Lung microvascular endothelial cell (primary cell): ENCODE data around the gene PLCH2. TPM values are rescaled to one million over a fixed set of nuclear protein-coding genes. Genes with fewer than 3 reads are reported as not detected.

Experiments used
- DNase-seq, 2 donors: peaks; one replicate each; pipeline versions ENCODE4 v3.0.0 to v3.0.0-alpha.2; 2010; ENCODE audit warnings: low read depth in 2 of 2
- total RNA-seq: library from RNA; depleted of rRNA; stranded (reverse); fragments of >200 nt; gene quantifications from 2 replicates; pipeline ENCODE4 v1.2.1, GENCODE V29; 2014

PLCH2 gene
- total RNA-seq, 1 donor from 2014 or later = under 0.01 TPM

DNA sequence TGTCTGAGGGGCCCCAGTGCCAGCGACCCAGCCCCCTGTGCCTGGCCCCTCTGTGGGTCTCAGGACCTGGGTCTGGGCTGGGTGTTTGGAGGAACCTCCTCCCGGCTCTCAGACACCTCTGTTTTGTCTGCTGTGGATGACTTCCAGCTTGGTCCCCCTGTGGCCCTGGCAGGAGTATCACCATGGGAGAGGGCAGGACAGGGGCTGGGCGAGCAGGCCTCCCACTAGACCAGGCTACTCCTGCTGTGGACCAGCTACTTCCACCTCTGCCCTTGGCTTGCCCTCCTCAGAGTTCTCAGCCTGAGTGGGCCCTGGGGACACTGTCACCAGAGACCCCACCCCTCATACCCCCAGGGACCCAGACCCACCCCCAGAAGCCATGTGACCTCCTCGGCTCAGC lies 21.8 kb downstream of the PLCH2 start:
- DNase-seq = no peak

DNA sequence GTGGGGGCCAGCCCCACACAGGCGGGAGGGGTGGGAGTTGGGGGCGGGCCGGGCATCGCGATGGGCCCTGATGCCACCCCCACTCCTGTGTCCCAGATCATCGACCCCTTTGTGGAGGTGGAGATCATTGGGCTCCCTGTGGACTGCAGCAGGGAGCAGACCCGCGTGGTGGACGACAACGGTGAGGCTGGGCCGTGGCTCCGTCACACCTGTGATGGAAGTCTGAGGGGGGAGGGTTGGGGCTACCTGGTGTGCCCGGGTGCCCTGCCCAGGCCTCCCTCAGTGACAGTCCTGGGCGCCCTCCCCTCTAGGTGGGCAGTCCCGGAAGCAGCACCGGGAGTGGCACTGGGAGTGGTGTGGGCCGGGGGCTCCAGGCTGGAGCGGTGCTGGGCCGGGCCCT lies 22.6 kb downstream of the PLCH2 start:
- DNase-seq = no peak

DNA sequence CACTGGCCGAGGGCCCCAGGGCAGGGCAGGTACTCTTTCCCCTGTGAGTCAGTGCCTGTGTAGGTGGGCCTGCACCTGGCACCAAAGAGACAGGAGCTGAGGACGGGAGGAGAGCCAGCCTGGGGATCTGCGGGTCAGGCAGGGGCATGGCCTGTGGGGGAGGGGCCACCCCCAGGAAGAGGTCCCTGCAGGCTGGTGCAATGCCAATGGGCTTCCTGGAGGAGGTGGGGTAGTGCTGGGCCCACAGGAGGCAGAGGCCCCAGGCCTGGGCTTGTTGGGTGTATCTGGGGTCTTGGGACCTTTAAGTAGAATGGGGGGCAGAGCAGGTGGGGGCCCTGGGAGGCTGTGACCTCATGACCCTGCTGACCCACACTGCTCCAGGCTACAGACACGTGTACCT lies 23.2 kb downstream of the PLCH2 start:
- no peak for DNase-seq

DNA sequence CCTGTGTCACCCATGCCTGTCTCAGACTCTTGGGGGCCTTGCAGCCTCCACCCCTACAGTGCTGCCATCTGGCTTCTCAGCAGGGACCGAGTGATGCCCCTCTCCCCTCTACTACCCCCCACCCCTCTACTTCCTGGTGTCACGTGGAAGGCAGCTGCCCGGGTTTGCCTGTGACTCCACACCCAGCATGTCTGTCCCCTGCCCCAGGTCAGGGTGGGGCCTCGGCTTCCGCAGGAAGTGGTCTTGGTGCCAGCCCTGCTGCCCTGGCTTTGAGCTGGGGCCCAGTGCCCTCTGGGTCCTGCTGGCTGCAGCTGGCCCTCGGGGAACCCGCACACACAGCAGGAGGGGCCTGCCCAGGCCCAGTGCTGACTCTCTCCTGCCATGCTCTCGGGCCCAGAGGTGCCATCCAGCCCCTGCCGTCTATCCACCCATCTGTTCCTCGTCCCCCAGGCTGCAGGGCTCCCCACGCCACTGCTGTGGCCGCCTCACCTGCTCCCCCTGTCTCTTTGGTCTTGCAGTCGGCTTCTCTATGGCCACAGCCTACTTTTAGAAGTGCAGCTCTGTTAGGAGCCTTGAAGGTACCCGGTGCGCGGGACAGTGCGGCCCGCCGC lies 24.0 kb downstream of the PLCH2 start:
- no peak for DNase-seq

DNA sequence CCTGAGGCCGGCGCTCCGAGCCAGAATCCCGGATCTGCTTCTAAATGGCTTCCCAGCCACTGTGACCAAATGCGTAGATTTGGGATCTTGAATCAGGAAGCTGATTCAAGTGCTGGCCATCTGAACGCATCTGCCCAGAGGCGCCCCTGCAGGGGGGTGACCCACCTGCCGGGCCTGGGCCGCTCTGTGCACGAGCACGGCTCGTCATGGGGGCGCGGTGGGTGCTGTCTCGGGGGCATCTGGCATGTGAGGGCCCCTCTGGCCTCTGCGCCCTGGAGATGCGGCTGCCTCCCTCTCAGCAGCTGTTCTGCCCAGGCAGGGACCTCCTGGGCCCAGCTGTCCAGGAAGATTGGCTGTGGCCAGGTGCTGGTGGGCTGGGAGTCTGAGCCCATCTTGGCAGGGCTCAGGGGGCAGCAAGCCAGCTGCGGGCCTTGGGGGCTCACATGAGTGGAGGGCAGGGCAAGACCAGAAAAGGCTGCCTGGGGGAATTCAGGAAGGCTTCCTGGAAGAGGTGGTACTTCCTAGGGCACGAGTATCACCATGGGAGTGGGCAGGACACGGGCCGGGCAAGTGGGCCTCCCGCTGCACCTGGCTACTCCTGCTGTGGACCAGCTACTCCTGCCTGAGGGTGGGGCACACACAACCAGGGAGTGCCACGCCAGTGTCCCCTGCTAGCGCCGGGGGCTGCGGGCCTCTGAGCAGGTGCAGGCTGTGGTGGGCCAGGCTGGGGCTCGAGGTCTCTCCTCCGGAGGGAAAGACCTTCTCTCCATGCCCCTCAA lies 25.1 kb downstream of the PLCH2 start:
- DNase-seq = no peak

DNA sequence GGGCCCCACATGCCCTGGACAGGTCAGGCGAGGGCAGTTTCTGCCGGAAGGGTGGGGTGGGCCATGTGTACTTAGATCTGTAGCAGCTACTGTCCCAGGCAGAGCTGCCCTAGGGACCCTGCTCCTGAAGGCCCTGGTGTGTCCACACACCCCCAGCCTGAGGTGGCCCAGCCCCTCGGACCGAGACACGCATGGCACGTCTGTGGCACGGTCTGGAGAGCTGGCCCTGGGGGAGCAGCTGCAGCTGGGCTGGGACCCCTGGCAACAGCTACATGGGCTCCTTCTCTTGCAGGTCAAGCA lies 25.7 kb downstream of the PLCH2 start:
- DNase-seq = no peak

DNA sequence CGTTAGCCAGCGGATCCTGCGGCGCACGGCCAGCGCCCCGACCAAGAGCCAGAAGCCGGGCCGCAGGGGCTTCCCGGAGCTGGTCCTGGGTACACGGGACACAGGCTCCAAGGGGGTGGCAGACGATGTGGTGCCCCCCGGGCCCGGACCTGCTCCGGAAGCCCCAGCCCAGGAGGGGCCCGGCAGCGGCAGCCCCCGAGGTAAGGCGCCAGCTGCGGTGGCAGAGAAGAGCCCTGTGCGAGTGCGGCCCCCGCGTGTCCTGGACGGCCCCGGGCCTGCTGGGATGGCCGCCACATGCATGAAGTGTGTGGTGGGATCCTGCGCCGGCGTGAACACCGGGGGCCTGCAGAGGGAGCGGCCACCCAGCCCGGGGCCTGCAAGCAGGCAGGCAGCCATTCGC lies 26.1 kb downstream of the PLCH2 start:
- DNase-seq = no peak

DNA sequence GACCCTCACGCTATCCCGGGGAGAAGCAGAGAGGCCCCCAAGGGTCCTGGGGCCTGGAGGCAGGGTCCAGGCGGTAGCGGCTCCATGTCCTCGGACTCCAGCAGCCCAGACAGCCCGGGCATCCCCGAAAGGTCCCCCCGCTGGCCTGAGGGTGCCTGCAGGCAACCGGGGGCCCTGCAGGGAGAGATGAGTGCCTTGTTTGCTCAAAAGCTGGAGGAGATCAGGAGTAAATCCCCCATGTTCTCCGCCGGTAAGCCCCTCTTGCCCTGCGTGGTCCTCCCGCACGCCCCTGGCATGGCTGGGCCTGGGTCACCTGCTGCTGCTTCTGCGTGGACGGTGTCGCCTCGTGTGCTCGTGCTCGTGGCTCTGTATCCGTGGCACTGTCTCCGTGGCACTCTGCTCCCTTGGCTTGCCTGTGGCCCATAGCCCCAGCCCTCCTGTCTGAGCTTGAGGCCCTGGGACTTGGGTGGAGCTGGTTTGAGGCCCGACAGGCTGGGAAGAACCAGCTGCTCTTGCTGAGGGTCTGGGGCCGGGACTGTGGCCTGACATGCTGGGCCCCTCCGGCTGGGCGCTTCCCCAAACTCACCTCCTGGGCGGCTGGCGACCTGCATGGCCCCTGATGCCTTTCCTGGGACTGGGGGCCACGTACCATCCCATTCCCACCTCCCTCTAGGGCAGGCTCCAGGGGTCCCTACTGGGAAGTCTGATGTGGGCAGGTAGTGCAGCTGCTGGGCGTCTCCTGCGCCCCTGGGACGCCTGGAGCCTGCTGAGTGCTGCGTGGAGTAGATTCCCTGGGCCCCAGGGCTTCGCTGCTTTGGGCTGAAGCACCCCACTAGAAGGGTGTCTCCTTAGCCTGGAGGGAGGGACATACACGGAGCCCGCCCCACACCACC lies 26.8 kb downstream of the PLCH2 start:
- no peak for DNase-seq

DNA sequence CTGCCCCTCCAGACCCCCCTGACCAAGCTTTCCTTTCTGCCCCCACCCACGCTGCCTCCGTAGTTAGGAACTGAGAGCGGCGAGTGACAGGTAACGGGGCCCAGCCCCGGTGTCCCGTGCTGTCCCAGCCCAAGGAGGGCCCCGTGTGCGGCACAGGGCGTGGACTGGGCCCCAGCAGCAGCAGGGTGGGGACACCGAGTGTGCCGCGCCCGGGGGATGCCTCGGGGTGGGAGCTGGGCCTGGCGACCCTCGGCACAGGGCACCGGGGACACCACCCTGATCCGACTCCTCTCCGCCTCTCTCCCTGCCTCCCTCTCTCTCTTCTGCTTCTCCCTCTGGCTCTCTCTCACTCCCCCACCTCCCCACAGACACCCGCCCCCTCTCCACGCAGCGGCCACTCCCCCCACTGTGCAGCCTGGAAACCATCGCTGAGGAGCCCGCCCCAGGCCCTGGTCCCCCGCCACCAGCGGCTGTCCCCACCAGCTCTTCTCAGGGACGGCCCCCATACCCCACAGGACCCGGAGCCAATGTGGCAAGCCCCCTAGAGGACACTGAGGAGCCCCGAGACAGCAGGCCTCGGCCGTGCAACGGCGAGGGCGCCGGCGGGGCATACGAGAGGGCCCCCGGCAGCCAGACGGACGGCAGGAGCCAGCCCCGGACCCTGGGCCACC lies 27.6 kb downstream of the PLCH2 start:
- no peak for DNase-seq

DNA sequence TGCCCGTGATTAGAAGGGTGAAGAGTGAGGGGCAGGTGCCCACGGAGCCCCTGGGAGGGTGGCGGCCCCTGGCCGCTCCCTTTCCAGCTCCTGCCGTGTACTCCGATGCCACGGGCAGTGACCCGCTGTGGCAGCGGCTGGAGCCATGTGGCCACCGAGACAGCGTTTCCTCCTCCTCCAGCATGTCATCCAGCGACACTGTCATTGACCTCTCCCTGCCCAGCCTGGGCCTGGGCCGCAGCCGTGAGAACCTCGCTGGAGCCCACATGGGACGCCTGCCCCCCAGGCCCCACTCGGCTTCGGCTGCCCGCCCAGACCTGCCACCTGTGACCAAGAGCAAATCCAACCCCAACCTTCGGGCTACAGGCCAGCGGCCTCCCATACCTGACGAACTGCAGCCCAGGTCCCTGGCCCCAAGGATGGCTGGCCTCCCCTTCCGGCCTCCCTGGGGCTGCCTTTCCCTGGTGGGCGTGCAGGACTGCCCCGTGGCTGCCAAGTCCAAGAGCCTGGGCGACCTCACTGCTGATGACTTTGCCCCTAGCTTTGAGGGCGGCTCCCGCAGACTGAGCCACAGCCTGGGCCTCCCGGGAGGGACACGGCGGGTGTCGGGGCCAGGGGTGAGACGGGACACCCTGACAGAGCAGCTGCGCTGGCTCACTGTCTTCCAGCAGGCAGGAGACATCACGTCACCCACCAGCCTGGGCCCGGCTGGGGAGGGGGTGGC lies 28.3 kb downstream of the PLCH2 start:
- no peak for DNase-seq

DNA sequence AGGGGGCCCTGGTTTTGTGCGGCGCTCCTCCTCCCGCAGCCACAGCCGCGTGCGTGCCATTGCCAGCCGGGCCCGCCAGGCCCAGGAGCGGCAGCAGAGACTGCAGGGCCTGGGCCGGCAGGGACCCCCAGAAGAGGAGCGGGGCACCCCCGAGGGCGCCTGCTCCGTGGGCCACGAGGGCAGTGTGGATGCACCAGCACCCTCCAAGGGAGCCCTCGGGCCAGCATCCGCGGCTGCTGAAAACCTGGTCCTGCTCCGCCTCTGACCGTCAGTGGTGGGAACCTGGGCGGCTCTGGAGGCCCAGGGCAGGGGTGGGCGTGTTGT lies 28.8 kb downstream of the PLCH2 start:
- DNase-seq = no peak

DNA sequence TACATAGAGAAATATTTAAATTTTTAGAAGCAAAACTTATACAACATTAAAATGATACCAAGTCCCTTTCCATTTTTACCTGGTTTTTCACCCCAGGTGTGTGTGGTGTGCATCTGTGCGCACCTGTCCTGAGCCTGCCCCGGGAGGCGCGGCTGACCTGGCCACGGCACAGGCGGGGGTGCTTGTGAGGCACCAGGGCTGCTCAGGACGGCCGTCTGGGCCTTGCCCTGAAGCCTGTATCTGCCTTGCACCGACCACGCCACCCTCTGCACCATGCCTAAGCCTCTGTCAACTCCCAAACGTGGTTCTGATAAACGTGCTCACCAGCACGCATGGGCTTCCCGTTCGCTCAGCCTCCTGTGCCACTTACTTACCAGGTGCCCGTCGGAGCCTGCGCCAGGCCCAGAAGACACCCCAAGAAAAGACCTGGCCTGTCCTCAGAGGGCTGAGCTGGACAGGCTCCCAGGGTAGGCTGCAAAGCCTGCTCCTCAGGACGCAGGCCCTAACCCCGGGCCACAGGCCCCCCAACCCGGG lies 29.4 kb downstream of the PLCH2 start:
- DNase-seq = no peak

DNA sequence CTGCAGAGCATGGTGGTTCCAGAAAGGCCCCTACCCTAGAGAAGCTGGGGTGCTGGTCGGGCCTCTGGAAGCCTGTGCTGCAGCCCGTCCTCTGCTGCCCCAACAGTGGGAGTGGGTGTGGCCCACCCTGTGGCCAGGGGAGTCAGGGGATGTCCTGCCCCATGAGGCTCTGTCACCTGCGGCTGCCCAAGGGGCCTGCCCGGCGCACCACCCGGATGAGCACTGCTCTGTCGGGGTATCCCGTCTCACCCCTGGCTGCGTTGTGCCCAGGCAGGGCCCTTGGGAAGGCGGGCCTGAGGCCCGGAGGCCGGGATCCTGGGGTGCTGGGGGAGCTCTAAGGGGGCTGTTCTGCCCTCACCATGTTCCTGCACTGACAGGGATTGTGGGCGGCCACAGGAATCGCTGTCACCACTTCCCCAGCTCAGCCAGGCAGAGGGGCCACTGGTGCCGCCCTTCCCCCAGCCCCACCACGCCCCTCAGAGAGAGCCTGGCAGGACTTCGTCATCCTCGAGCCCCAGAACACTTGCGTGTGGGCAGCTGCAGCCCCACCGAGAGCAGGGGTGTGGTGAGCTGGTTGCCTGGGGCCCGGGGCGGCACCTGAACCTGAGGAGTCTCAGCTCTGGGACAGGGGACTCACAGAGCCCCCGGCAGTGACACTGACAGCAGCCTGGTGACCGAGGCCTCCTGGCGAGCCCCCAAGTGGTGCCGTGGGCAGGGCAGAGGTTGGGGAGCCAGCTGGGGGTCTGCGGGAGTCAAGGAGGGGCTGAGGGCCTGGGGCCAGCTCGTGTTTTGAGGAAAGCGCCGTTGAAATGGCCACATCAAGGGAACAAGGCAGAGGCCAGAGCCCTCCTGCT lies 30.1 kb downstream of the PLCH2 start:
- DNase-seq = no peak

DNA sequence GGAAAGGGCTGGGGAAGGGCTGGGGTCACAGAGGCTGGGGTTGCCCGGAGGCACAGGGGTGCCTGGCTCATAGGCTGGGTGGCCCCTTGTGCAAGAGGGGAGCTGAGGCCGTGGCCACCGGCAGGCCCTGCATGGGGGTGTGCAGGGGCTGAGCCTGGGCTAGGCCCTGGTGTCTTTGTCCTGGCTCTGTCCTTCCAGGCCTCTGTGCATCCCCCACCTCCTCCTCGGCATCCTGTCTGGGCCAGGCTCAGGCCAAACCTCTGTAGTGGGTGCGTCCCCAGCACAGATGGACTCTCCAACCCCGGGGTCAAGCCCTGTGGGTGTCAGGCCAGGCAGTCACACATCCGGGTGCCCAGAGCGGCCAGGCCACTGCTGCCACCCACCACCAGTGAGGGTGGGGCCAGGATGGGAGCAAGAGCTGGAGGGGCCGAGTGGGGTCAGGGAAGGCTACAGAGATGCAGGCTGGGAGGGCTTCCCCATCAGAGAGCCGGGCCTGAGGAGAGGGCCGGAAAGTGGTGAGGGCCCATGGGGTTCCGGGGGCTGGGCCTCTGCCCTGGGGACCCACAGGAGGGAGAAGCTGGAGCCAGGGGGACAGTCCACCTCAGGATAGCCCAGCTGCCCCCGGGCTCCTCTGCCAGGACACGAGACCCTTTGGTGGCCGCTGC lies 30.9 kb downstream of the PLCH2 start:
- DNase-seq = no peak

DNA sequence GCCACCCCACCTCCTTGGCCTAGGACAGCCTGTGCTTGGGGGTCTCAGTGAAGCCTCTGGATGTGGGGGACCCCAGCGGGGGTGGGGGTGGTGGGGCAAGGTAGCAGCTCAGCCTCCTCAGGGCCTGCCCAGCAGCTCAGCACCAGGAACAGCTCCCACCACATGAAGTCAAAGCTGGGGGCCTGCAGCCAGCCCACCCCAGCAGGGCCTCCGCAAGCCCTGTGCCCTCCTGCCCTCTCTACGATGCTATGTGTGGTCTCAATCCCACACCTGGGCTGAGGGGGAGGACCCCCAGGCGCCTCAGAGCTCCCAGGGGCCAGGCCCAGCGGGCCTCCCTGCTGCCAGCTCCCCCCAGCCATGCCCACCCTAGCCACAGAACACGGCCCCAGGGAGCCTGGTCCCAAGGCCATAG lies 31.7 kb downstream of the PLCH2 start:
- DNase-seq = no peak

DNA sequence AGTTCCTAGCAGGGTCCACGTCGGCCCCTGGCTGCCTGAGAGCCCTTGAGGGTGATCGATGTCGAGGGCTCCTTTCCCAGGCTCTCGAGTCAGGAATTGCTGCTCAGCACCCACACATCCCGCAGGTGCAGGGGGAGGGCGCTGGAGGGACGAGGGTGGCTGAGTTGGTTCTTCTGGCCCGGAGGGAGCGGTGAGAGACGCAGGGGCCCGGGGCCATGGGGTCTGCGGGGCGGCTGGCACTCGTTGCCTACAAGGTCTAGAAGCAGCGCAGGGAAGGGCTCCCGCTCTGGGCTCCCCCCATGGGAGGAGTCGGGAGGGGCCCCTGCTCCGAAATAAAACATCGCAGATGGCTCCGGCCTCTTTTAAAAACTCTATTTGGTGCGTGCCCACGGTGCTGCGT lies 32.1 kb downstream of the PLCH2 start:
- DNase-seq = no peak

DNA sequence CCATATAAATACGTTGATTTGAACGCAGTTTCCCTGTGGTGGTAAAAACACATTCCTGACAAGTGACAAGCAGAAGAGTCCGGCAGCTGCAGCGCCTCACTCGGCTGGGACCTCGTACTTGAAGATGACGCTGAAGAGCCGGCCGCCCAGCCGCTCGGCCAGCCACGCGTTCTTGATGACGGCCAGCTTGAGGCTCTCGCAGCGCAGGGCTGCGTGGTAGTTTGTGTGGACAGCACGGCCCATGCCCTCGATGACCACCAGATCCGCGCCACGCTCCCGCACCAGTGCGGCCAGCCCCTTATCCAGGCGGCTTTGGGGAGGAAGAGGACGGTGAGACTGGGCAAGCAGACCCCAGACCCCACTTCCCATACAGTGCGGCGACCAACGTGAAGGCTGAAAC lies 32.7 kb downstream of the PLCH2 start:
- DNase-seq = no peak

DNA sequence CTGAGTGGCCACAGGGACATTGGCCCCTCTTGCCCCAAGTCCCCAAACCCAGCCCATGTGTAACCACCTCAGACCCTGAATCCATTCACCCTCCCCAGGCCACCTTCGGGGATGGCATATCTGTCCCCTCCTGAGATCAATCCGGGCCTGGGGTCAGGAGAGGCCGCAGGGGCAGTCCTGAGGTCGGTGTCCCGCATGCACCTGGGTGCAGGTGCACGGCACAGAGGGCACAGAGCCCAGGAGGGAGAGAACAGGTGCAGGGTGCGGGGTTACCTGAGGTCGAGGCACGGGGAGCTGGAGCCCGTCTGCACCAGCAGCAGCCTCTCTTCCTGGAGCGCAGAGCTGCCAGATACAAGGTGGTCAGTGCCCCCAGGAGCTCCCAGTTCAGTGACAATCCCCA lies 33.5 kb downstream of the PLCH2 start:
- DNase-seq = no peak

DNA sequence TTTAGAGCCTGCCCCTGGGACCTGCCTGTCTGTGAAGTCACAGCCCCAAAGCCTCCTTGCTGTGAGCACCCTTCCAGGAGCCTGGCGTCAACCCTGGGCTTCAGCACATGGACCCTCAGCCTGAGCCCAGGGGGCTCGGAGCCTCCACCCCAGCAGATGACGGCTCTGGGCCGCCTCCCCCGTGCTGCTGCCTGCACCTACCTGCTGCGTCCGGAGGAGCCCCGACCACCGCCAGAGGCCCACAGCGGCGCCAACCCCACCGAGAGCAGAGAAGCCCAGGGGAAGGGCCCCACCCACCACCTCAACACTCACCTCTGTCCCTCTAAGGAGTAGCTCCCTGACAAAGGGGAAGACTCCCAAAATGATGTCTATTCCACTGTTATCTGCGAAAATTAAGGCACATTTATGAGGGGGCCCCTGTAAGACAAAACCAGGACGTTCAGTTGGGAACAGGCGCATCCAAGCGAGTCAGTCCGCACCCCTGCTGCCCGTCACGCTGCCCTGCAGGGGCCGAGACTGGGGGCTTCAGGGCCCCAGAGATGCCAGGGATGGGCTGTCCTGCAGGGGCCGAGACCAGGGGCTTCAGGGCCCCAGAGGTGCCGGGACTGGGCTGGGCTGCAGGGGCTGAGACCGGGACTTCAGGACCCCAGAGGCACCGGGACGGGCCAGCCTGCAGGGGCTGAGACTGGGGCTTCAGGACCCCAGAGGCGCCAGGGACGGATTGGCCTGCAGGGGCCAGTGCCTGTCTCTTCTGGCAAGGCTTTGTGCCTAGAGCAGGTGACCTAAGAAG lies 34.5 kb downstream of the PLCH2 start:
- DNase-seq = no peak
